22Rv1 (cell line): ENCODE measurements around the gene VILL.

Experiments used
- ZFX ChIP-seq: fragments of 450-650 bp; IDR thresholded peaks from 2 replicates; pipeline ENCODE4 v1.6.1; 2017; ENCODE audit warnings: antibody characterized with exemption, borderline replicate concordance
- TF ChIP-seq, protein P1 (sequence below): fragments of 450-650 bp; IDR thresholded peaks from 2 replicates; pipeline ENCODE4 v1.5.1; 2017; ENCODE audit warnings: mild to moderate bottlenecking

DNA sequence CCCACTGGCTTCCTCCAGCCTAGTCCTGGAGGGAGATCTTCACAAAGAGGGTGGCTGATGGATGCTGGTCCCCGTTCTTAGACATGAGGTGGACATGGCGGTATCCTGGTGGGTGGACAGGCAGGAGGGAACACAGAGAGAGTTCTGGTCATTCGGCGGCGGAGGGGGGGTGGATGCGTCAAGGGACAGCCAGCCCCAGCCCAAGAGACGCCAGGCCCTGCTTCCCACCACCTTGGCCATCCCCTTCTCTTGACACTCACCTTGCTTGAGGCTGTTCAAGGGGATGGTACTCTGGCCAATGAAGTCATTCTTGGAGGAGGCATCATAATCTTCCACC, 17.1 kb downstream of the VILL start:
- TF ChIP-seq, protein P1, sequence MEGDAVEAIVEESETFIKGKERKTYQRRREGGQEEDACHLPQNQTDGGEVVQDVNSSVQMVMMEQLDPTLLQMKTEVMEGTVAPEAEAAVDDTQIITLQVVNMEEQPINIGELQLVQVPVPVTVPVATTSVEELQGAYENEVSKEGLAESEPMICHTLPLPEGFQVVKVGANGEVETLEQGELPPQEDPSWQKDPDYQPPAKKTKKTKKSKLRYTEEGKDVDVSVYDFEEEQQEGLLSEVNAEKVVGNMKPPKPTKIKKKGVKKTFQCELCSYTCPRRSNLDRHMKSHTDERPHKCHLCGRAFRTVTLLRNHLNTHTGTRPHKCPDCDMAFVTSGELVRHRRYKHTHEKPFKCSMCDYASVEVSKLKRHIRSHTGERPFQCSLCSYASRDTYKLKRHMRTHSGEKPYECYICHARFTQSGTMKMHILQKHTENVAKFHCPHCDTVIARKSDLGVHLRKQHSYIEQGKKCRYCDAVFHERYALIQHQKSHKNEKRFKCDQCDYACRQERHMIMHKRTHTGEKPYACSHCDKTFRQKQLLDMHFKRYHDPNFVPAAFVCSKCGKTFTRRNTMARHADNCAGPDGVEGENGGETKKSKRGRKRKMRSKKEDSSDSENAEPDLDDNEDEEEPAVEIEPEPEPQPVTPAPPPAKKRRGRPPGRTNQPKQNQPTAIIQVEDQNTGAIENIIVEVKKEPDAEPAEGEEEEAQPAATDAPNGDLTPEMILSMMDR, result no peak
- no peak for TF ChIP-seq ZFX
